PFSK-1 (cell line): Measurements from ENCODE around the gene NELFCD.

Experiments used
- FOXP2 ChIP-seq: optimal IDR thresholded peaks from 2 replicates; pipeline ENCODE3; 2011; ENCODE audit warnings: borderline replicate concordance, control low read depth, inconsistent platforms; ENCODE audit not compliant: insufficient read depth; ENCODE audit errors: extremely low read length, extremely low read depth
- POLR2AphosphoS5 ChIP-seq: IDR thresholded peaks from 2 replicates; pipeline ENCODE4 v1.6.1; 2012; ENCODE audit warnings: low read depth, mild to moderate bottlenecking, control low read depth, low read length, moderate library complexity
- SIN3A ChIP-seq: IDR thresholded peaks from 2 replicates; pipeline ENCODE4 v1.6.1; 2012; ENCODE audit warnings: mild to moderate bottlenecking, low read length, moderate library complexity, borderline replicate concordance; ENCODE audit not compliant: insufficient read depth
- TAF1 ChIP-seq: IDR thresholded peaks from 2 replicates; pipeline ENCODE4 v1.6.1; 2012; ENCODE audit warnings: low read length, control low read depth, borderline replicate concordance; ENCODE audit not compliant: insufficient read depth
- TF ChIP-seq, protein P1 (sequence below), 2 experiments: IDR thresholded peaks; 2 replicates each; pipeline versions ENCODE4 v1.6.1 to v1.8.0; 2011 to 2012; ENCODE audit warnings: low read depth in 2 of 2, low read length in 2 of 2, control low read depth in 1 of 2, inconsistent platforms in 1 of 2, mild to moderate bottlenecking in 1 of 2, moderate library complexity in 1 of 2; ENCODE audit not compliant: insufficient read depth in 1 of 2

Gene NELFCD

DNA sequence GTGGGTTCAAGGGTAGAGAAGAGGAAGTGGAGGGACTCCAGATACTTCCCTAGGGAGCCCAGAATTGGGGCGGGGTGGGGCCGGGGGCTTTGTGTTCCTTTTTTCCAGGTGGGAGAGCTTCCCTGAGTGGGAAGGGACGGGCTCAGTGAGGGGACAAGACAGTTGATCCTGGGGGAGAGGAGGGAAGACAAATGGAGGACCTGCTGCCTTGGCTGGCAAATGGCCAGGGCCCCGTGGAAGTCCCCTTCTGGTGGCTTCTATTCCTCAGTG, 23.4 kb downstream of the NELFCD start:
- TF ChIP-seq POLR2AphosphoS5 (no peak), SIN3A (no peak), FOXP2 (no peak), TAF1 (no peak)
- TF ChIP-seq, protein P1, sequence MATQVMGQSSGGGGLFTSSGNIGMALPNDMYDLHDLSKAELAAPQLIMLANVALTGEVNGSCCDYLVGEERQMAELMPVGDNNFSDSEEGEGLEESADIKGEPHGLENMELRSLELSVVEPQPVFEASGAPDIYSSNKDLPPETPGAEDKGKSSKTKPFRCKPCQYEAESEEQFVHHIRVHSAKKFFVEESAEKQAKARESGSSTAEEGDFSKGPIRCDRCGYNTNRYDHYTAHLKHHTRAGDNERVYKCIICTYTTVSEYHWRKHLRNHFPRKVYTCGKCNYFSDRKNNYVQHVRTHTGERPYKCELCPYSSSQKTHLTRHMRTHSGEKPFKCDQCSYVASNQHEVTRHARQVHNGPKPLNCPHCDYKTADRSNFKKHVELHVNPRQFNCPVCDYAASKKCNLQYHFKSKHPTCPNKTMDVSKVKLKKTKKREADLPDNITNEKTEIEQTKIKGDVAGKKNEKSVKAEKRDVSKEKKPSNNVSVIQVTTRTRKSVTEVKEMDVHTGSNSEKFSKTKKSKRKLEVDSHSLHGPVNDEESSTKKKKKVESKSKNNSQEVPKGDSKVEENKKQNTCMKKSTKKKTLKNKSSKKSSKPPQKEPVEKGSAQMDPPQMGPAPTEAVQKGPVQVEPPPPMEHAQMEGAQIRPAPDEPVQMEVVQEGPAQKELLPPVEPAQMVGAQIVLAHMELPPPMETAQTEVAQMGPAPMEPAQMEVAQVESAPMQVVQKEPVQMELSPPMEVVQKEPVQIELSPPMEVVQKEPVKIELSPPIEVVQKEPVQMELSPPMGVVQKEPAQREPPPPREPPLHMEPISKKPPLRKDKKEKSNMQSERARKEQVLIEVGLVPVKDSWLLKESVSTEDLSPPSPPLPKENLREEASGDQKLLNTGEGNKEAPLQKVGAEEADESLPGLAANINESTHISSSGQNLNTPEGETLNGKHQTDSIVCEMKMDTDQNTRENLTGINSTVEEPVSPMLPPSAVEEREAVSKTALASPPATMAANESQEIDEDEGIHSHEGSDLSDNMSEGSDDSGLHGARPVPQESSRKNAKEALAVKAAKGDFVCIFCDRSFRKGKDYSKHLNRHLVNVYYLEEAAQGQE (IDR thresholded peaks at IDR 0.05; ENCODE audit: insufficient read depth in 1 of 2, low read depth in 2 of 2, low read length in 2 of 2), result no peak

DNA sequence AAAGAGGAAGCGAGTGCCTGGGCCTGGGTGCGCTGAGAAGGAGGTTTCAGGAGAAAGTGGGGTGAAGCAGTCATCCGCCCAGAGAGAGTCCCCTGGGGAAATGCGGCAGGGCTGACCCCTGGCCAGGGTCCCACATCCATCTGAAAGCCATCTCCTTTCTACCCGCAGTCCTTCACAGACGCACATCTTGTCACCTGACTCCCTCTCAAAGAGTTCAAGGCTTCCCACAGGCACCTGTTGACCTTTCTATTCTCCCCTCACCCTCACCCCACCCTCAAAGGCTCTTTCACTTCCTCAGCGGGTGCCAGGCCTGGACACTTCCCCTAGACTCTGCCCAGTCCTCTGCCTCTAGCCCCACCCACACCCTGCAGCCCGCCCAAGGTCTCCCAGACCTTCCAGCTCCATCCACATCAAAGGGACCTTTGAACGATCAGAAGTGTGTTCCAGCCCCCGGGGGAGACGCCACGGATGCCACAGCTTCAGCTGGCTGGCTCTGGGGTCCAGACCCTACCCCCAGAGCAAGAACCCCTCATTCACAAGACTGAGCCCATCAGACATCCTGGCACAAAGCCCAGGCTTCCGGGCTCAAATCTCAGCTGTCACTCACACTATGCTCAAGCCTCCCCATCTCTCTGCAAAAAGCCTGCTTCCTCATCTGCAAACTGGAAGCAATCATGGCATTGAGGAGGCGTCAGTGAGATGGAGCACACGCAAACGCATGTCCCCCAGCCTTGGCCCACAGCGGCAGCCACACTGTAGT, 23.9 kb downstream of the NELFCD start:
- TF ChIP-seq POLR2AphosphoS5 (no peak), TAF1 (no peak), SIN3A (no peak), FOXP2 (no peak)
- TF ChIP-seq, protein P1 (IDR thresholded peaks at IDR 0.05; ENCODE audit: insufficient read depth in 1 of 2, low read depth in 2 of 2, low read length in 2 of 2), result no peak

- no peak for TF ChIP-seq FOXP2
- no peak for TF ChIP-seq TAF1
- no peak for TF ChIP-seq SIN3A
- no peak for TF ChIP-seq POLR2AphosphoS5
- TF ChIP-seq, protein P1 (IDR thresholded peaks at IDR 0.05; ENCODE audit: insufficient read depth in 1 of 2, low read depth in 2 of 2, low read length in 2 of 2), result no peak
Measured at GRCh38 chr20:59005523-59006166, 24.6 kb downstream of the NELFCD start.

- TF ChIP-seq POLR2AphosphoS5 (no peak), FOXP2 (no peak), TAF1 (no peak), SIN3A (no peak)
- TF ChIP-seq, protein P1 (IDR thresholded peaks at IDR 0.05; ENCODE audit: insufficient read depth in 1 of 2, low read depth in 2 of 2, low read length in 2 of 2), result no peak
Measured at GRCh38 chr20:59006167-59006863, 25.3 kb downstream of the NELFCD start.
